Stimulated activated CD8-positive, alpha-beta memory T cell treated with anti-CD3 and anti-CD28 coated beads, Interleukin-7, amount 100 ng/mL, for 1 hour (primary cell): ENCODE data around the gene ZNF385B.
"Not testable (repeated sequence)": the region's sequence is repeated elsewhere in the genome, so short reads cannot be mapped to it uniquely, and the experiment has no call there.

Source experiments
- DNase-seq, 2 donors: peaks; one replicate each; pipeline ENCODE4 v3.0.0-alpha.2; 2020; ENCODE audit warnings: low read depth in 2 of 2

ZNF385B gene

GRCh38 chr2:179511105-179511789, 350.2 kb downstream of the ZNF385B start:
- no peak for DNase-seq

GRCh38 chr2:179495315-179495714, 366.1 kb downstream of the ZNF385B start:
- DNase-seq = no peak

GRCh38 chr2:179488563-179488962, 372.8 kb downstream of the ZNF385B start:
- DNase-seq = no peak

GRCh38 chr2:179487010-179487731, 374.2 kb downstream of the ZNF385B start:
- no peak for DNase-seq

- no peak for DNase-seq
These were observed 378.3 kb downstream of the ZNF385B start for GRCh38 chr2:179483131-179483530.

- no peak for DNase-seq
These were observed 381.5 kb downstream of the ZNF385B start for GRCh38 chr2:179479947-179480346.

- DNase-seq = no peak
These were observed 382.6 kb downstream of the ZNF385B start for GRCh38 chr2:179478771-179479170.

- no peak for DNase-seq
These were observed 390.4 kb downstream of the ZNF385B start for GRCh38 chr2:179470992-179471391.

GRCh38 chr2:179470089-179470488, 391.3 kb downstream of the ZNF385B start:
- no peak for DNase-seq

- no peak for DNase-seq
These were observed 393.5 kb downstream of the ZNF385B start for GRCh38 chr2:179467960-179468359.

GRCh38 chr2:179467111-179467510, 394.3 kb downstream of the ZNF385B start:
- no peak for DNase-seq

- no peak for DNase-seq
These were observed 400.0 kb downstream of the ZNF385B start for GRCh38 chr2:179461420-179461819.

- no peak for DNase-seq
These were observed 401.1 kb downstream of the ZNF385B start for GRCh38 chr2:179460181-179460929.

- not testable (repeated sequence) for DNase-seq
These were observed 403.3 kb downstream of the ZNF385B start for GRCh38 chr2:179458113-179458512.

- no peak for DNase-seq
These were observed 405.6 kb downstream of the ZNF385B start for GRCh38 chr2:179455824-179456223.

GRCh38 chr2:179455172-179455524, 406.3 kb downstream of the ZNF385B start:
- no peak for DNase-seq

- no peak for DNase-seq
These were observed 406.8 kb downstream of the ZNF385B start for GRCh38 chr2:179454443-179455171.

GRCh38 chr2:179449010-179449409, 412.4 kb downstream of the ZNF385B start:
- no peak for DNase-seq

- DNase-seq = no peak
These were observed 413.5 kb downstream of the ZNF385B start for GRCh38 chr2:179447839-179448447.

- no peak for DNase-seq
These were observed 414.0 kb downstream of the ZNF385B start for GRCh38 chr2:179447421-179447820.

GRCh38 chr2:179446476-179447141, 414.8 kb downstream of the ZNF385B start:
- DNase-seq = no peak
